MM.1S (cell line): ENCODE measurements around the gene PSMC3.

Experiments
- CTCF ChIP-seq: fragments of 300-600 bp; sonication (generic); IDR thresholded peaks from 2 replicates; pipeline ENCODE4 v1.5.1; 2016; ENCODE audit warnings: antibody characterized with exemption, low read length, mixed read lengths
- EZH2 ChIP-seq: fragments of 300-600 bp; sonication (generic); optimal IDR thresholded peaks from 2 replicates; pipeline ENCODE3; 2017; ENCODE audit warnings: low read depth, mild to moderate bottlenecking, antibody characterized with exemption, low read length, mixed read lengths
- EZH2phosphoT487 ChIP-seq: fragments of 300-600 bp; sonication (generic); IDR thresholded peaks from 2 replicates; pipeline ENCODE4 v1.6.1; 2018; ENCODE audit warnings: antibody characterized with exemption, low read length

- no peak for TF ChIP-seq CTCF
- no peak for TF ChIP-seq EZH2
- no peak for TF ChIP-seq EZH2phosphoT487
These were observed 50.6 kb downstream of the PSMC3 start for GRCh38 chr11:47375546-47376085.
